PC-9 (cell line): ENCODE measurements around the gene FAM83C. TPM values are rescaled to one million over a fixed set of nuclear protein-coding genes. Genes with fewer than 3 reads are reported as not detected.

Experiments
- BruUV-seq: library from RNA; stranded (reverse); fragments of 400-500 nt; replicated peaks from 2 replicates; lab custom pipeline; 2021; lab: Mats Ljungman, UMichigan
- CTCF ChIA-PET: fragments of 300-600 bp; sonication (Branson Sonifier 250); formaldehyde crosslinking; loops from one replicate; lab custom pipeline; 2022; ENCODE audit warnings: antibody characterized with exemption; lab: Charles Lee
- POLR2A ChIA-PET: fragments of 300-600 bp; sonication (Branson Sonifier 250); formaldehyde crosslinking; loops from one replicate; lab custom pipeline; 2022; ENCODE audit warnings: antibody characterized with exemption; ENCODE audit not compliant: unreplicated experiment; lab: Charles Lee
- DNase-seq, 2 experiments: peaks; one replicate each; pipeline versions ENCODE4 v3.0.0 to v3.0.0-alpha.2; 2015 to 2022; ENCODE audit warnings: mixed read lengths in 1 of 2
- H2AFZ ChIP-seq: fragments of 200-600 bp; sonication (generic); 2 replicates; pipeline ENCODE4 v1.8.1; 2017; ENCODE audit warnings: antibody characterized with exemption
- H3F3A ChIP-seq: fragments of 200-600 bp; sonication (generic); 2 replicates; pipeline ENCODE4 v1.8.1; 2017; ENCODE audit warnings: antibody characterized with exemption, mild to moderate bottlenecking, low read depth; ENCODE audit not compliant: insufficient read depth
- H3K27ac ChIP-seq: fragments of 200-600 bp; sonication (generic); 2 replicates; pipeline ENCODE4 v1.6.1; 2016; ENCODE audit warnings: mixed run types
- H3K27me3 ChIP-seq: fragments of 200-600 bp; sonication (generic); 2 replicates; pipeline ENCODE4 v1.6.1; 2016; ENCODE audit warnings: low read depth, mixed run types; ENCODE audit not compliant: insufficient read depth
- H3K36me3 ChIP-seq: fragments of 200-600 bp; sonication (generic); 2 replicates; pipeline ENCODE4 v1.6.1; 2016; ENCODE audit warnings: low read depth, mixed run types
- H3K4me1 ChIP-seq: fragments of 200-600 bp; sonication (generic); replicated peaks from 2 replicates; pipeline ENCODE4 v1.6.1; 2016; ENCODE audit warnings: mixed run types; ENCODE audit not compliant: insufficient read depth
- H3K4me2 ChIP-seq: fragments of 200-600 bp; sonication (generic); 2 replicates; pipeline ENCODE4 v1.6.1; 2017; ENCODE audit warnings: mixed run types
- H3K4me3 ChIP-seq: fragments of 200-600 bp; sonication (generic); 2 replicates; pipeline ENCODE4 v1.6.1; 2016; ENCODE audit warnings: mixed run types
- H3K79me2 ChIP-seq: fragments of 200-600 bp; sonication (generic); 2 replicates; pipeline ENCODE4 v1.6.1; 2017; ENCODE audit warnings: low read depth, mixed run types
- H3K9me2 ChIP-seq: fragments of 200-600 bp; sonication (generic); 2 replicates; pipeline ENCODE4 v1.8.1; 2017; ENCODE audit warnings: mild to moderate bottlenecking; ENCODE audit not compliant: insufficient read depth
- H3K9me3 ChIP-seq: fragments of 200-600 bp; sonication (generic); 2 replicates; pipeline ENCODE4 v1.8.1; 2016; ENCODE audit warnings: low read depth; ENCODE audit not compliant: insufficient read depth
- H4K20me1 ChIP-seq: fragments of 200-600 bp; sonication (generic); 2 replicates; pipeline ENCODE4 v1.8.1; 2017; ENCODE audit not compliant: insufficient read depth
- CTCF ChIP-seq: fragments of 200-600 bp; sonication (generic); conservative IDR thresholded peaks from 2 replicates; pipeline ENCODE4 v1.6.1; 2017; ENCODE audit warnings: mixed run types, antibody characterized with exemption, mild to moderate bottlenecking, moderate library complexity
- EZH2 ChIP-seq: fragments of 200-600 bp; sonication (generic); IDR thresholded peaks from 2 replicates; pipeline ENCODE4 v1.8.0; 2017; ENCODE audit warnings: antibody characterized with exemption, low read depth
- intact Hi-C: fragments of 100-400 bp; cut with micrococcal nuclease; formaldehyde crosslinking; loops from one replicate; pipeline ENCODE4 v1.10.0; 2022; ENCODE audit not compliant: unreplicated experiment
- total RNA-seq: library from RNA; stranded (reverse); gene quantifications from 2 replicates; pipeline ENCODE4 v1.2.3, GENCODE V29; 2021

The FAM83C gene
- total RNA-seq, 1 experiment from 2014 or later: not detected

- Histone ChIP-seq H3K79me2 (no peaks in the 10 kb centered on the region), H2AFZ (no peak overlapping the region), H3F3A (no peaks in the 10 kb centered on the region), H3K4me1 (no peaks in the 10 kb centered on the region), H3K9me3 (no peaks in the 10 kb centered on the region), H3K4me3 (no peak overlapping the region), H3K36me3 (no peaks in the 10 kb centered on the region), H3K4me2 (no peak overlapping the region), H3K9me2 (no peaks in the 10 kb centered on the region), H3K27me3 (no peaks in the 10 kb centered on the region), H3K27ac (no peak overlapping the region), H4K20me1 (no peaks in the 10 kb centered on the region)
- no peak for DNase-seq
- intact Hi-C loops: no loop called here
- BruUV-seq: no TSS peak
- ChIA-PET POLR2A (interaction anchor here (0.5 kb wide), 1 partner anchor 33 kb away, joined by 3 read pairs; no protein-coding TSS in a partner anchor), CTCF (interaction anchor here (0.5 kb wide), 1 partner anchor 144 kb away, joined by 4 read pairs; no protein-coding TSS in a partner anchor)
- no peak for TF ChIP-seq CTCF
- no peak for TF ChIP-seq EZH2
These were observed 52.0 kb downstream of the FAM83C start for GRCh38 chr20:35240083-35240810.

- H3F3A ChIP-seq: no peaks in the 10 kb centered on the region
- no peaks in the 10 kb centered on the region for H3K79me2 ChIP-seq
- intact Hi-C loops: no loop called here
- no peak overlapping the region for H3K4me3 ChIP-seq
- H3K27ac ChIP-seq: no peak overlapping the region
- CTCF ChIA-PET: no interaction called here
- no peak for DNase-seq
- no peaks in the 10 kb centered on the region for H4K20me1 ChIP-seq
- H3K27me3 ChIP-seq: no peaks in the 10 kb centered on the region
- no peaks in the 10 kb centered on the region for H3K9me2 ChIP-seq
- no peak overlapping the region for H3K4me2 ChIP-seq
- BruUV-seq: no TSS peak
- POLR2A ChIA-PET: interaction anchor here (0.7 kb wide), 1 partner anchor 1223 kb away, joined by 7 read pairs; no protein-coding TSS in a partner anchor
- H3K9me3 ChIP-seq: no peaks in the 10 kb centered on the region
- H3K4me1 ChIP-seq: no peaks in the 10 kb centered on the region
- no peaks in the 10 kb centered on the region for H3K36me3 ChIP-seq
- H2AFZ ChIP-seq: no peak overlapping the region
- no peak for TF ChIP-seq CTCF
- TF ChIP-seq EZH2: no peak
These were observed 53.5 kb downstream of the FAM83C start for GRCh38 chr20:35238735-35239134.

GRCh38 chr20:35238170-35238569, 54.1 kb downstream of the FAM83C start:
- no peaks in the 10 kb centered on the region for H3K36me3 ChIP-seq
- ChIA-PET POLR2A (no interaction called here), CTCF (no interaction called here)
- H4K20me1 ChIP-seq: no peaks in the 10 kb centered on the region
- H3K4me3 ChIP-seq: no peak overlapping the region
- no peak overlapping the region for H3K27ac ChIP-seq
- no peaks in the 10 kb centered on the region for H3F3A ChIP-seq
- H3K9me2 ChIP-seq: no peaks in the 10 kb centered on the region
- H3K4me1 ChIP-seq: no peaks in the 10 kb centered on the region
- no peak overlapping the region for H2AFZ ChIP-seq
- no peaks in the 10 kb centered on the region for H3K79me2 ChIP-seq
- no peak overlapping the region for H3K4me2 ChIP-seq
- H3K27me3 ChIP-seq: no peaks in the 10 kb centered on the region
- TF ChIP-seq CTCF (no peak), EZH2 (no peak)
- BruUV-seq: no TSS peak
- no peak for DNase-seq
- intact Hi-C loops: no loop called here
- no peaks in the 10 kb centered on the region for H3K9me3 ChIP-seq
